HL-60/S4 treated with phorbol 12-myristate 13-acetate at 8.2 ng/mL for 4 days and 3 days (cell line): ENCODE data around the gene ARHGAP23.
"Not testable (repeated sequence)": the region's sequence is repeated elsewhere in the genome, so short reads cannot be mapped to it uniquely, and the experiment has no call there.

Experiments used
- in situ Hi-C: fragments of 300-500 bp; cut with MboI; formaldehyde crosslinking; loops from 2 replicates; pipeline ENCODE4 v1.15.0; 2022; ENCODE audit warnings: low sequenced_read_pairs

Gene ARHGAP23

DNA sequence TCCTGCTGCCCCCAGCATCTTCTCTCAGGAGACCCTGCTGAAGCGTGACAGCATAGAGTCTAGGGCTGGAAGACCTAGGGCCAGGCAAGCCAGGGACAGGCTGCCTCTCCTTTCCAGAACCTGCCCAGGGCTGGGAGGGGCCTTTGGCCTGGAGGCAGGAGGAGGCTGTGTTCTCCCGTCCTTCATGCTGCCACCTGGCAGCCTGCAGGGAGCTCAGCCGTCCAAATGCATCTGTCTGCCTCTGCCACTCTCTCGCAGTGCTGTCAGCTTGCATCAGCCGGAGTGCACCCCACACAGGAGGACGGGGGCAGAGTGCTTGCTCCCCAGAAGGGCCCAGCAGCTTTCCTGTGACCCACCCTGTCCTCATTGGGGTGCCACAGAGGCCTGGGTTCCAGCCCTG lies 31.3 kb downstream of the ARHGAP23 start:
- in situ Hi-C loops, result no loop called here

DNA sequence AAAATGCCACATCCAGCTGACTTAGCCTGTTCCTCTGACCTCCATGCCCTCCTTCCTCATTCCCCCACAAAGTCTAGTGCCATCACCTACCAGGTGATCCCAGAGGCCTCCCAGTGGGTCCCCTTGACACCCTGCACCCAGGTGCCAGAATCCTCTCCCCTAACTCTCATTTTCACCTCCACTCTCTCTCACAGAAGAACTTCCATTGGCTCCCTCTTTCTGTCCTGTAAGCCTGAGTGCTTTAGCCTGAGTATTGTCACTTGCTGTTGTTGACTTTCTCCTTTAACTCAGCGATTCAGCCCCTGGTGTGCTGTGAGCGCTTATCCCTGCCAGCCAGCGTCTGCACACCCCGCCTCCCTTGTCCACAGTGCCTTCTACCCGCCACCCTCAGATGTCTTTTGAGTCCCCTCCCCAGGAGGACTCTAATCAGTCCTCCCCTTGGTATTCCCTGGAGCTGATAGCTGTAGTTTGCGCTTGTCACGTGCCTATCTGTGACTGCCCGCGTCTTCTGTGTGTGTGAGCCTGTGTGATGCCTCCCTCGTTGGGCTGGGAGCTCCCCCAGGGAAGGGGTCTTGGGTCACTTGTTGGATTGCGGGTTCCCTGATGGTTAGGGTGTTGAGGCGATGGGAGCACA lies 31.9 kb downstream of the ARHGAP23 start:
- in situ Hi-C loops, result no loop called here

DNA sequence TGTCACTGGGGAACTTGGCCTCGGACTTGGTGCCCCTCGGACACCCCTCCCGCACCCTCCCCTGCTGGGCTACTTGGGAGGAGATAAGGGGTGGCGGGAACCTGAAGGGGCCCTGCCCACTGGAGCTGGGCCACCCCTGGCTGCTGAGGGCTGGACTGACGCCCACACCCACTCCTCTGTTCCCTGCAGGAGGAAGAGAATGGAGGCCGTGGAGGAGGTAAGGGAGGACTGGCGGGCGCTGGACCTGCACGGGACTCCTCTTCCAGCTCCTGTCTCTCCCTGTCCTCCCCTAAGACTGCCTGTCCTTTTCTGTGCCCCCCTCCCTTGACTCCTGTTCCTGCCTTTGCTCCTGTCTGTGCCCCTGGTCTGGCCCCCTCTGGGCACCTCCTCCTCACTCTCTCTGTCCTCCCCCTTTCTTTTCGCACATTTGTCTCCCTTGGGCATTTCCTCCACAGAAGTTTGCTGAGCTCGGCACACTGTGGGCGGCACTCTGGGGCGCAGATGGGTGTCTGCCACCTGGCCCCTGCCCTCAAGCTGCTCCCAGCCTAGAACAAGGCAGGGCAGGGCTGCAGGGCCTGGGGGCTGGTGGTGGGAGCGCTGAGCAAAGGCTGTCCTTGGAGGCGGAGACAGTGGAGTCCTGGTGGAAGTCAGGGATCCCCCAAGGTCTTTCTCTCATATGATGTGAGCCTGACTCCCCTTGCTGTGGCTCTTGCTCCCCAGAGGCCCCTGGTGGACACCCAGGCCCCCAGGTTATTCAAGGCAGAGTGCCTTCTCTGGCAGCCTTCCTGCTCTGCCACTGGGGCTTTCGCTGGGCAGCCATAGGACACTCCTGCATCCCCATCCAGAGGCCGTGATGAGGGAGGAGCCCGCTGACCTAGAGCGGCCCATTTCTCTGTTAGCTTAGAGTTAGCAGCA lies 32.7 kb downstream of the ARHGAP23 start:
- in situ Hi-C loops, result no loop called here

DNA sequence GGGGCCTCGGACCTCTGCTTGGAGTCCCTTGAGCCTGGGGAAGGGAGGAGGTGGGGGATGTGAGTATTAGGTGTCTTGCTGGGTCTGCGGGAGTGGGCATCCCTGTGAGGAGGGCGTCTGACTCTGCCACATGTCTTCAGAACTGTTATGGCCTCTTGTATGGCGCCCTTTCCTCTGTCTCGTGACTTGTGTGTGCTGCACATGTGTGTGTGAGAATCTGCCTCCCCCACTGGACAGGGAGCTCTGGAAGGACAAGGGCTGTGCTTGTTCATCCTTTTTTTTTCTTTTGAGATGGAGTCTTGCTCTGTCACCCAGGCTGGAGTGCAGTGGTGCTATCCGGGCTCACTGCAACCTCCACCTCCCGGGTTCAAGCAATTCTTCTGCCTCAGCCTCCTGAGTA lies 33.4 kb downstream of the ARHGAP23 start:
- in situ Hi-C loops, result no loop called here

DNA sequence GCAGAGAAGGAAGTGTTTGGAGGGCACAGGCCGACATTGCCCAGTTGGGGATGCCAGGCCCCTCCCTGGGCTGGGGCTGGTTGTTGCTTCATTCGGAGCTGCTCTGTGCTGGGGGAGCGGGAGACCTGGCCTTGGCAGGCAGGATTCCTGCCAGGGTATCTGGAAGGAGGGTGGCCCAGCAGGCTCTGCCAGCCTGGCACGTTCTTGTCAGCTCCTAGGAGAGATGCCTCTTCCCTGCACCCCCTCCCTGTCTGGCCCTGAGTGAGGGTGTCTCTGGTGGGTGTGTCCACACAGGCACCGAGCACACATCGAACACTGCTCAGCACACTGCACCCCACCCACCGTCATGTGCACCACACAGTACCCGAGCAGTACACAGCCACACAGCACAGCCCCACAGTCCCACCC lies 35.2 kb downstream of the ARHGAP23 start:
- in situ Hi-C loops, result no loop called here

DNA sequence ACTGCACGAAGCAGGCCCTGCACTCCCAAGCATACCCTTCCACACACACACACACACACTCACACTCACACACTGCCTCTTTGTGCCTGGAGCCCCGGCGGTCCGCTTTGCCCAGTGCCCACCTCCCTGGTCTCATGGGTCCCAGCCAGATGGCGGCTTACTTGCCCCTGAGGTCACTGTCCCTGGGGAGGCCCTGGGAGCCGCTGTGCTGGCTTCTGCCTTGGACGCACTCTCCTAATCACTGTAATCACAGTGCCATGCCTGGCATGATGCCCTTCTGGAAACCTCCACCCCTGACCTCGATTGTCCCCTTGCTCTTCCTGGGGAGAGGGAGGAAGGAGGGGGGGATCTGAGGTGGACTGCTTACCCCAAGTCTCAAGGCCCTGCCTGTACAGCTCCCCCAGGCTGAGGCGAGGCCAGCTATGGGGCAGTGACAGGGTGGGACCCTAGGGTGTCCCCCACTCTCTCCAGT lies 36.0 kb downstream of the ARHGAP23 start:
- in situ Hi-C loops, result no loop called here

DNA sequence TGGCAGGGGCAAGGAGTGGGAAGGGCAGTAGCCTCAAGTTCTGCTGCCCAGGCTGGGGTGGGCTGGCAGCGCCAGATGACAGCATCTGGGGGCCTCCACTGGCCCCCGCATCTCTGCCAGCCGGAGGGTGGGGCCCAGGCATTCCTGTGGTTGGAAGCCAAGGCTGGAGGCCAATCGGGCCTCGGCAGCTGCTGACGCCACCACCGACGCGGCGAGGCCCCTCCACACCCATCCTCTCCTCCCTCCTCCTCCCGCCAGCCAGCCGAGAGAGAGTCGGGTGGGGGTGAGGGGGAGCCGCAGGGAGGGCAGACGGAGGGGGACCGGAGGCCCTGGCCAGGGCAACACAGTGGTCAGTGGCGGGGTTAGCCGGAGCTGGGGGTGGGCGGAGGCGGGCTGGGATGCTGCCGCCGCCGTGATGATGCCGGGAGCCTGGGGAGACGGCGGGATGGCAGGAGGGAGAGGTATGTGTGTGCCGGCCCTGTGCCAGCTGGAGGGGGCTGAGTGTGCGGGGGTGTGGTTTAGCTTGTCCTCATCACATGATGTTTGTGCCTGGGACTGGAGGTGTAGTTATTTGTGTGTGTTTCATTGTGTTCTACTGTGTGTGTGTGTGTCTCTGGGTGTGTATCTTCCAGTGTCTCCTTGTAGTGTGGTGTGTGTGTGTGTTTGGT lies 36.6 kb downstream of the ARHGAP23 start:
- in situ Hi-C loops, result no loop called here

DNA sequence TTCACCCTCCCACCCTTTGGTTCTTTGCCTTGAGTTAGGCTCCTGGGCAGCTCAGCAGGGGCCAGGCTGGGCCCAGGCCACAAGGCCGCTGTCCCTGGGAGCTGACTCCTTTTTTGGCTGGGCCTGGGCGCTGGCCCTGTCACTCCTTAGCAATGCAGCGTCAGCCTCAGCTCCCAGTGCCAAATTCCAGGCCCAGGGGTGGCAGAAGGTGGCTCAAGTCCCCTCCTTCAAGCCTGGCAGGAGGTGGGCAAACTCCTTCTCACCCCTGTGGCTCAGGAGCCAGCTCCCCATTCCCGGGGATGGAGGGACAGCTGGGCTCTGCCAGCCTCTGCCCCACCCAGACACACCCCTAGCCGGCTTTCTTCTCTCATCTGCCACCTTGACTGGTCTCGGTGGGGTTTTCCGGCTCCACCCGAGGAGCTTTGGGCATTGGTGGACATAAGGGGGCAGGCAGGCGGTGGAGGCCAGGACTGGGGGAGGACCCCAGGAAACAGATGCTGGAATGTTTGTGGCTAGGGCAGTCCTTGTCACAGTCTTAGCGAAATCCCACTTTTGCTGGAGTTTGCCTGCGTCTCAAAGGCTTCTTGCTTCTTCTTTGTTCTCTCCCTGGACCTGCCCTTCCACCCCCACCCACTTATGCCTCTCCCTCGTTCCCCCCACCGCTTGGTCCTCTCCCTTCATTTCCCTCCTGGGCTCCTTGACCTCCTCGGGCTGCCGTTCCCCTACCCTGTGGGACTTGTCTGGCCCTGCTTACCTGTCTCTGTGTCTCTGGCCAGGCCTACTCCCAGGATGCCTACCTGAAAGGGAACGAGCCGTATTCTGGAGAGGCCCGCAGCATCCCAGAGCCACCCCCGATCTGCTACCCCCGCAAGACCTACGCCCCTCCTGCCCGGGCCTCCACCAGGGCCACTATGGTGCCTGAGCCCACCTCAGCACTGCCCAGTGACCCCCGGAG lies 37.4 kb downstream of the ARHGAP23 start:
- in situ Hi-C loops, result no loop called here

DNA sequence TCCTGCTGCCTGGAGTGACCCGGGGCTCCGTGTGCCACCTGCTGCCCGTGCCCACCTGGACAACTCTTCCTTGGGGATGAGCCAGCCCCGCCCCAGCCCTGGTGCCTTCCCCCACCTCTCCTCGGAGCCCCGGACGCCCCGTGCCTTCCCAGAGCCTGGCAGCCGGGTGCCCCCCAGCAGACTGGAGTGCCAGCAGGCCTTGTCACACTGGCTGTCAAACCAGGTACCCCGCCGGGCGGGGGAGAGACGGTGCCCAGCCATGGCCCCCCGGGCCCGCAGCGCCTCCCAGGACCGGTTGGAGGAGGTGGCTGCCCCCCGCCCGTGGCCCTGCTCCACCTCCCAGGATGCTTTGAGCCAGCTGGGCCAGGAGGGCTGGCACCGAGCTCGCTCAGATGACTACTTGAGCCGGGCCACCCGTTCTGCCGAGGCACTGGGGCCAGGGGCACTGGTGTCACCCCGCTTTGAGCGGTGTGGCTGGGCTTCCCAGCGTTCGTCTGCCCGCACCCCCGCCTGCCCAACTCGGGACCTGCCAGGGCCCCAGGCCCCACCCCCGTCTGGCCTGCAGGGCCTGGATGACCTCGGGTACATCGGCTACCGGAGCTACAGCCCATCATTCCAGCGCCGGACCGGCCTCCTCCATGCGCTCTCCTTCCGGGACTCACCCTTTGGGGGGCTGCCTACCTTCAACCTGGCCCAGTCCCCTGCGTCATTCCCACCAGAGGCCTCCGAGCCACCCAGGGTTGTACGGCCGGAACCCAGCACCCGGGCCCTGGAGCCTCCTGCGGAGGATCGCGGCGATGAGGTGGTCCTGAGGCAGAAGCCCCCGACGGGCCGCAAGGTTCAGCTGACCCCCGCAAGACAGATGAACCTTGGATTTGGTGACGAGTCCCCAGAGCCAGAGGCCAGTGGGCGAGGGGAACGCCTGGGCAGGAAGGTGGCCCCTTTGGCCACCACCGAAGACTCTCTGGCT lies 38.4 kb downstream of the ARHGAP23 start:
- in situ Hi-C loops, result no loop called here

DNA sequence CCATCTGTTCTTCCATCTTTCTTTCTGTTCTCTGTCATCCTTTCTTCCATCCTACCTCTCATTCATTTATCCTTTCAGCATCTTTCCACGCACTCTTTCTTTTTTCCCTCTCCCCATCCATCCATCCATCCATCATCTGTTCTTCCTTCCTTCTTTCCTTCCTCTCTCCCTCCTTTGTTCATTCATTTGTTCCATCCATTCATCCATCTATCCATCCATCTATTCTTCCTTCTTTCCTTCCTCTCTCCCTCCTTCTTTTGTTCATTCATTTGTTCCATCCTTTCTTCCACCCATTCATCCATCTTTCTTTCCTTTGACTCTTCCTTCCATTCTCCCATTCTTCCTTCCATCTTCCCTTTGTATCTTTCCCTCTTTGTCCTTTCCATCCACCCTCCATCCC lies 39.2 kb downstream of the ARHGAP23 start:
- in situ Hi-C loops, result no loop called here

DNA sequence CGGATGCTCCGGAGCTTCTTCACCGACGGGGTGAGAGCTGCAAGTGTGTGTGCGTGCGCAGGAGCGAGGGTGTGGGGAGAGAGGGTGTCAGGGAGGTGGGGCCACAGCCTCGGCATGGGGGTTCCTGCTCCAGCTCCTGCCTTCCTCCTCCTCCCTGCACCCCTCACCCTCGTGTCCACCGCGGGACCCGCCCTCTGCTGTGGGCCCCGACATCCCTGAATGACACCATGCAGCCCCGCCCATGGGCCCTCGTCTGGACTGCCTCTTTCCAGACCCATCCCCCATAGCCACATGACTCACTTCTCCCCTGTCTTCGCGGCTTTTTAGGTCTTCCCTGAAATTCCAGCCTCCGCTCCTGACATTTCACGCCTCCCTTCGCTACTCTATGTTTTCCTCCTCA lies 41.6 kb downstream of the ARHGAP23 start:
- in situ Hi-C loops, result loop anchor here (10.0 kb wide), 1 partner anchor 45 kb away; the partner anchor contains the start of gene ARHGAP23

DNA sequence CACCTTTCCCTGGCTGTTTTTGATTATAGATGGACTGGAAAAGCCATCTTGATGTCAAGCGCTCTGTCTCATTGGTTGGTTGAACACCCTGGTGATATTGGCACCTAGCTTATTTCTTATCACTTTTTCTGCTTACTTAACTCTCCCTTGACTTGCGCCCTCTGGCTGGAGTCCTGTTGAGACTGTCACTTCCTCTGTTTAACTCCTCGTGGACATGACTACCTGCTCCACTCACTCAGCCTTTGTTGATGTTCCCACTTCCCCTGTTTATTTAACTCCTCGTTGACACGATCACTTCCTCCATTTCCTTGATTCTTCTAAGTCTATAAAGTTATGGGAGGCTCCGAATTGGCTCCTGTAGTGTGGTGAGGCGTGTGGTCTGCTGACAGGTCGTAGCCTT lies 43.0 kb downstream of the ARHGAP23 start:
- in situ Hi-C loops, result loop anchor here (10.0 kb wide), 1 partner anchor 46 kb away; the partner anchor contains the start of gene ARHGAP23

DNA sequence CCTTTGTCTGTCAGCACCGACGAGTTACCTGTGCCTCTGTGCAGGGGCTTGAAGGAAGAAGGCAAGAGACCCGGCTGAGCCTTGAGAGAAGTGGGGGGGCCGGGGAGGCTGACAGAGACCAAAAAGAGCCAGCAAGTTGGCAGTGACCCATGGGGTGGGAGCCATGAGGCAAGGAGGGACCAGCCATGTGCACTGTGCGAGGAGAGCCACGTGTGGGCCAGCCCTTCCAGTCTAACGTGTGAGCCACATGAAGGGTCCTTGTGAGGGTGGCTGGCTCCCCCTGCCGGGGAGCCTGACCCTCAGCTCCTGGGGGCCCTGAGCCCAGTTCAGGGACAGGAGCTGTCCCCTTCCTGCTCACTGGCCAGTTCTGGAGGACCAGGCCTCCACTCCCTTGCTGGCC lies 46.4 kb downstream of the ARHGAP23 start:
- in situ Hi-C loops, result loop anchor here (10.0 kb wide), 1 partner anchor 50 kb away; the partner anchor contains the start of gene ARHGAP23

DNA sequence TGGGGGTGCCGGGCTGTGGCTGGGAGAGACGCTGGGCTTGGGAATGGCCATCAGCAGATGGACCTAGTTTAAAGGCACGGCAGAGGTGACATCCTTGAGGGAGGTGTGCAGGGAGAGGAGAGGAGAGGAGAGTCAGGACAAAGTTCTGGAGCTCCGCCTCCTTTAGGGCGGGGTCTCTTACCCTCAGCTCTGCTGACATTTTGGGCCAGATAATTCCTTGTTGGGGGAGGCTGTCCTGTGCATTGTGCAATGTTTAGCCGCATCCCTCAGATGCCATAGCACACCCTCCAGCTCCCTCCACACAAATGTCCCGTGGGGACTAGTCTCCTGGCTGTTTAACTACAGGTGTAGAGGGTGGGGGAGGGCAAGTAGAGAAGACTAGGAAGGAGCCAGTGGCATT lies 48.3 kb downstream of the ARHGAP23 start:
- in situ Hi-C loops, result loop anchor here (10.0 kb wide), 1 partner anchor 52 kb away; the partner anchor contains the start of gene ARHGAP23

DNA sequence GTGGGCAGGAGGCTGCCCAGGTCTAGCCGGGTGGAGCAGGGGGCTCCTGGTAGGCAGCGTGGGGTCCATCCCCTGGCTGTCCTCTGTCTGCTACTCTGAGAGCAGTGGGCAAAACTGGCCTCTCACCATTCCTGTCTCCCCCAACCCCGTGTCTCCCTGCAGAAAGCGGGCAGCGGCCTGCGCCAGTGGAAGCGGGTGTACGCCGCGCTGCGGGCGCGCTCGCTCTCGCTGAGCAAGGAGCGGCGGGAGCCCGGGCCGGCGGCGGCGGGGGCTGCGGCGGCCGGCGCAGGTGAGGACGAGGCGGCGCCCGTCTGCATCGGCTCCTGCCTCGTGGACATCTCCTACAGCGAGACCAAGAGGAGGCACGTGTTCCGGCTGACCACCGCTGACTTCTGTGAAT lies 49.2 kb downstream of the ARHGAP23 start:
- in situ Hi-C loops, result loop anchor here (10.0 kb wide), 1 partner anchor 53 kb away; the partner anchor contains the start of gene ARHGAP23

DNA sequence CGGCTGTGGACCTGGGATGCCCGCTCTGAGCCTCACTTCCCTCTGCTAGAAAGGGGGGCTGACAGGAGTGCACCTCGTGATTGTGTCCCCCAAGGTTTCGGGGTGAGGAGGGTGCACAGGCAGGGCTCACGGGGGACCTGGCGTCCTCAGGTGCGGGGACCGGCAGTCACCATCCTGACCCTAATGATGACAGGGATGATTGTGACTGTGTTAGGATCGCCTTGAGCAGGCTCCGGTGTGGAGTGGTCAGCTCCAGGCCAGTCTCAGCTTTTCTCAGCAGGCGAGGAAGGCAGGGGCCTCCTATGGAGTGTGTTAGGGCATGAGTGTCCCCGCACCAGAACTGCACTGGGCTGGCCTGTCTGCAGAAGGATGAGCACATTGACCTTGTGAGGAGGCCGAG lies 49.7 kb downstream of the ARHGAP23 start:
- in situ Hi-C loops, result loop anchor here (10.0 kb wide), 1 partner anchor 53 kb away; the partner anchor contains the start of gene ARHGAP23

DNA sequence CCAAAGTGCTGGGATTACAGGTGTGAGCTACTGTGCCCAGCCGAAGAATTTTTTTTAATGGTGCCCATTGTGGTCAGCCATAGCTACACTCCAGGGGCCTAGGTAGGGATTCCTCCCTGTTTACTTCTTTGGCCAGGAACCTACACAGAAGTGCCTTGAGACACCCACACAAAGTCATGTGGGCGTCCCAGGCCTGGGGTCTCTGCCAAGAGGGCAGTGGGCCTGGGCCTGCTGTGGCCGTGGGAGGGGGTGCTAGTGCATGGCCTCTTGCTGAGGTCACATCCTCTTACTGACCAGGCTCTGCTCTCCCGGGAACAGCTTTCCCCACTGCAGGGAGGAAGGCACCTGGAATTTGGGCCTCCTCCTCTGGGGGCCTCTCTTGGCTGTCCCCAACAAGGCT lies 50.4 kb downstream of the ARHGAP23 start:
- in situ Hi-C loops, result loop anchor here (10.0 kb wide), 1 partner anchor 54 kb away; the partner anchor contains the start of gene ARHGAP23

DNA sequence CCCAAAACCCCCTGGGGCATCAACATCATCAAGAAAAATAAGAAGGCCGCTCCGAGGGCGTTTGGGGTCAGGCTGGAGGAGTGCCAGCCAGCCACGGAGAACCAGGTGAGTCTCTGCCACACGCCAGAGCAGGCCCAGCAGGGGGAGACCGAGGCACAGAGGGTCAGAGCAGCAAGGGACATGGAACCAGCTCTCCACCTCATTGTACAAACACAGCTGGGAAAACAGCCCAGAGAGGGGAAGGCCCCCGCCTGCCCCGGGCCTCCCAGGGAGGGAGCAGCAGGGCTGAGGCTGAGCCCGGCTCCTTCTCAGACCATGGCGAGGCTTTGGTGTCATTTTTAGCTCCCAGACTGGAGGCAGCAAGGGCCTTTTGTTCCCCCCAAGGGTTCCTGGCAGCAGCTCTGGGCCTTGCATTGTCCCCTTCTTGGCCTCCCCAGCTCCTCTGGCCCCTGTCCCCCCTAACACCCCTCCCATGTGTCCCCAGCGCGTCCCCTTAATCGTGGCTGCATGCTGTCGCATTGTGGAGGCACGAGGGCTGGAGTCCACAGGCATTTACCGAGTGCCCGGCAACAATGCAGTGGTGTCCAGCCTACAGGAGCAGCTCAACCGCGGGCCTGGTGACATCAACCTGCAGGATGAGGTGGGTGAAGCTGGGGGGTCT lies 53.9 kb downstream of the ARHGAP23 start:
- in situ Hi-C loops, result not testable (repeated sequence)
